ENCODE data around the gene BRK1. TPM values are rescaled to one million over a fixed set of nuclear protein-coding genes. Genes with fewer than 3 reads are reported as not detected.

BRK1 gene
- total and polyA plus RNA-seq, 2 donors (not counting 1 experiment from before 2014, with no cell fraction given): 55.0 to 86.3 TPM

DNA sequence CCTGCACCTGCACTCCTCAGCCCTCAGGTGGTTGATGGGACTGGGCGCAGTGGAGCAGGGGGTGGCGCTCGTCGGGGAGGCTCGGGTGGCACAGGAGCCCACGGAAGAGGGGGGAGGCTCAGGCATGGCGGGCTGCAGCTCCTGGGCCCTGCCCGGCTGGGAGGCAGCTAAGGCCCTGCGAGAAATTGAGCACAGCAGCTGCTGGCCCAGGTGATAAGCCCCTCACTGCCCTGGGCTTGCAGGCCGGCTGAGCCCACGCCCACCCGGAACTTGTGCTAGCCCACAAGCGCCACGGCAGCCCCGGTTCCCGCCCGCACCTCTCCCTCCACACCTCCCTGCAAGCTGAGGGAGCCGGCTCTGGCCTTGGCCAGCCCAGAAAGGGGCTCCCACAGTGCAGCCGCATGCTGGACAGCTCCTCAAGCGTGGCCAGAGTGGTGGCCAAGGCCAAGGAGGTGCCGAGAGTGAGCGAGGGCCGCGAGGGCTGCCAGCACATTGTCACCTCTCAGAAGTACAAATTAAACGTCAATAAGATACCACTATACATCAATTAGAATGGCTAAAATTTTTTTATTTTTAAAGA, 21.0 kb downstream of the BRK1 start:
- 98% methylated on average over 21 of the region's 25 CpGs for WGBS (ENCODE audit: insufficient coverage)
- H3K9me3 ChIP-seq (ENCODE audit: control extremely low read depth in 1 of 3, control insufficient read depth in 2 of 3, insufficient read depth in 1 of 3, low read length in 2 of 3): no peaks in the 10 kb centered on the region
- Mint-ChIP-seq H3K27me3 (no peaks in the 10 kb centered on the region), H3K9me3 (ENCODE audit: insufficient read depth) (no peaks in the 10 kb centered on the region), H3K4me1 (peaks cover 2% of the 10 kb centered on the region), H3K4me3 (no peak overlapping the region), H3K27ac (no peak overlapping the region)
- ChIA-PET CTCF (no interaction called here), POLR2A (no interaction called here)
- no peak overlapping the region for H3K4me3 ChIP-seq (ENCODE audit: control extremely low read depth in 1 of 5, extremely low read depth in 1 of 5, insufficient read depth in 1 of 5, low read depth in 2 of 5, low read length in 4 of 5)
- no peak overlapping the region for H3K27ac ChIP-seq (ENCODE audit: low read length in 2 of 2)
- H2AFZ ChIP-seq (ENCODE audit: insufficient read depth, low read depth, low read length, poor library complexity, severe bottlenecking): no peak overlapping the region
- no peaks in the 10 kb centered on the region for H3K79me2 ChIP-seq (ENCODE audit: control insufficient read depth, insufficient read depth, low read length)
- H3K4me1 ChIP-seq (ENCODE audit: control insufficient read depth in 2 of 2, insufficient read depth in 2 of 2, low read length in 2 of 2): peaks cover 0 to 6% of the 10 kb centered on the region in 2 donors
- no peaks in the 10 kb centered on the region for H3K27me3 ChIP-seq (replicated peaks in 1 of 4; ENCODE audit: control extremely low read depth in 1 of 4, control insufficient read depth in 3 of 4, insufficient read depth in 4 of 4, low read length in 3 of 4)
- no peaks in the 10 kb centered on the region for H4K20me1 ChIP-seq (ENCODE audit: control insufficient read depth, insufficient read depth, low read length, poor library complexity, severe bottlenecking)
- TF ChIP-seq EZH2 (IDR thresholded peaks at IDR 0.05; ENCODE audit: borderline replicate concordance, insufficient read depth, low read depth, low read length, poor library complexity, severe bottlenecking) (no peak), CTCF (IDR thresholded peaks at IDR 0.05) (no peak)
- no peaks in the 10 kb centered on the region for H3K36me3 ChIP-seq (replicated peaks in 1 of 2; ENCODE audit: control extremely low read depth in 1 of 2, control insufficient read depth in 1 of 2, extremely low read depth in 1 of 2, insufficient read depth in 2 of 2, low read length in 1 of 2)
- ATAC-seq (ENCODE audit: low read depth) (no peak), DNase-seq (no peak)
- no peak overlapping the region for H3K9ac ChIP-seq (ENCODE audit: low read length)
- no peak overlapping the region for H3K4me2 ChIP-seq (replicated peaks; ENCODE audit: low read depth, low read length, poor library complexity, severe bottlenecking)
- intact Hi-C loops (cut with micrococcal nuclease): no loop called here

DNA sequence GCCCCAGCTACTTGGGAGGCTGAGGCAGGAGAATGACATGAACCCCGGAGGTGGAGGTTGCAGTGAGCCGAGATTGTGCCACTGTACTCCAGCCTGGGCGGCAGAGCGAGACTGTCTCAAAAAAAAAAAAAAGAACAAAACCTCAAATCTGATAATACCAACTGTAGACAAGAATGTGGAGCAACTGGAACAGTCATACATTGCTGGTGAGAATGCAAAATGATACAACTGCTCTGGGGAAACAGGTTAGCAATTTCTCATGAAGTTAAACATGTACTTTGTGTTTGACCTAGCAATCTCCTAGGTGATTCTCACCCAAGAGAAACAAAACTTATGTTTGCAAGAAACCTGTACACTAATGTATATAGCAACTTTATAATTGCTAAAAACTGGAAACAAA, 21.7 kb downstream of the BRK1 start:
- Histone ChIP-seq H3K27ac (ENCODE audit: low read length in 2 of 2) (no peak overlapping the region), H3K27me3 (replicated peaks in 1 of 4; ENCODE audit: control extremely low read depth in 1 of 4, control insufficient read depth in 3 of 4, insufficient read depth in 4 of 4, low read length in 3 of 4) (no peaks in the 10 kb centered on the region), H3K36me3 (replicated peaks in 1 of 2; ENCODE audit: control extremely low read depth in 1 of 2, control insufficient read depth in 1 of 2, extremely low read depth in 1 of 2, insufficient read depth in 2 of 2, low read length in 1 of 2) (no peaks in the 10 kb centered on the region), H3K9me3 (ENCODE audit: control extremely low read depth in 1 of 3, control insufficient read depth in 2 of 3, insufficient read depth in 1 of 3, low read length in 2 of 3) (no peaks in the 10 kb centered on the region), H2AFZ (ENCODE audit: insufficient read depth, low read depth, low read length, poor library complexity, severe bottlenecking) (no peak overlapping the region), H3K4me3 (ENCODE audit: control extremely low read depth in 1 of 5, extremely low read depth in 1 of 5, insufficient read depth in 1 of 5, low read depth in 2 of 5, low read length in 4 of 5) (no peak overlapping the region), H4K20me1 (ENCODE audit: control insufficient read depth, insufficient read depth, low read length, poor library complexity, severe bottlenecking) (no peaks in the 10 kb centered on the region), H3K79me2 (ENCODE audit: control insufficient read depth, insufficient read depth, low read length) (peaks cover 4% of the 10 kb centered on the region), H3K4me1 (ENCODE audit: control insufficient read depth in 2 of 2, insufficient read depth in 2 of 2, low read length in 2 of 2) (peaks cover 0 to 6% of the 10 kb centered on the region in 2 donors), H3K9ac (ENCODE audit: low read length) (no peak overlapping the region), H3K4me2 (replicated peaks; ENCODE audit: low read depth, low read length, poor library complexity, severe bottlenecking) (no peak overlapping the region)
- intact Hi-C loops (cut with micrococcal nuclease): no loop called here
- POLR2A ChIA-PET: no interaction called here
- TF ChIP-seq EZH2 (IDR thresholded peaks at IDR 0.05; ENCODE audit: borderline replicate concordance, insufficient read depth, low read depth, low read length, poor library complexity, severe bottlenecking) (no peak), CTCF (IDR thresholded peaks at IDR 0.05) (no peak)
- CTCF ChIA-PET: no interaction called here
- peaks cover 4% of the 10 kb centered on the region for H3K4me1 Mint-ChIP-seq
- 85% methylated on average over 2 of the region's 4 CpGs for WGBS (ENCODE audit: insufficient coverage)
- H3K9me3 Mint-ChIP-seq (ENCODE audit: insufficient read depth): no peaks in the 10 kb centered on the region
- no peaks in the 10 kb centered on the region for H3K27me3 Mint-ChIP-seq
- ATAC-seq (ENCODE audit: low read depth): no peak
- H3K4me3 Mint-ChIP-seq: no peak overlapping the region
- no peak overlapping the region for H3K27ac Mint-ChIP-seq
- no peak for DNase-seq
